ENCODE results near the gene SMARCC2.

GRCh38 chr12:56229082-56229481 is 39.8 kb upstream of the SMARCC2 start:
- TF ChIP-seq CTCF (IDR thresholded peaks at IDR 0.05) (no peak), POLR2A (IDR thresholded peaks at IDR 0.05) (no peak)

All from body of pancreas (tissue), 4 donors.